ENCODE results near the gene SMTN.
"Not testable (repeated sequence)": the region's sequence is repeated elsewhere in the genome, so short reads cannot be mapped to it uniquely, and the experiment has no call there.

Gene SMTN

GRCh38 chr22:31080848-31081649 lies at the start of gene SMTN:
Gene SMTN (plus strand): TSS chr22:31081318. CDS start chr22:31083259, 1,941 bp downstream.
- peak; percentile 33 for DNase-seq

DNA sequence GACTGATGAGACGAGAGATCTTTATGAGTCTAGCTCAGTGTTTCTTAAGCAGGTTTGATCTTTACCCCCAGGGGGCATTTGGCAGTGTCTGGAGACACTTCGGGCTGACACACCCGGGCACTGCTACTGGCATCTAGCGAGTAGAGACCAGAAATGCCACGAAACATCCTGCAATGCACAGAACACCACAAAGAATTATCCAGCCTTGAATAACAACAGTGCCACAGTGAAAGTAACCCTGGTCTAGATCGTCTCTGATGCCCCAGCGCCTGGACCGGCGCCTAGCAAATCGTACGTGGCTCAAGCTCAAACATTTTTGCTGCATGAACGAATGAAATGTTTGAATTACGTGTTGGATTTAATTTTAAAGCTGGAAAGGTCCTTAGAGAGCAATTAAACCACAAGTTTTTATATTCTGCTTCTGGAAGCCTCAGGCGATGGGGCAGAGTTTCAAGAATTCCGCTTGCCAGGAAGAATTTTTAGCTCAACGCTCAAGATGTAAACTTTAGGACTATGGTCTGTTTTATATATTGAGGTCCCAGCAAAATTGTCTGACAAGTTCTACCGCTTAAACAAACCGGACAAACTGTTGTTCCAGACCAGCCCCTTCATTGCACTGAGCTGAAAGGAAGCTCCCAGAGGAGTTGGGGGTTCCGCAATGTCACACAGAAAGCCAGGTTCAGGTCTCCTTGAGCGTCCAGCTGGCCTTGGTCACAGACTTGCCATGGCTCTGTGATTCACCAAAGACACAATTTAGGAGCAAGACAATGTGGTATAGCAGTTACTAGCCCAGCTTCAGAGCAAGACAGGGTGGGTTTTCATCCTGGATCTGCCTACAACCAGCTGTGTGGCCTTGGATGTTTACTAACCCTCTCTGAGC lies 44.2 kb upstream of the SMTN start:
- no peak for DNase-seq

DNA sequence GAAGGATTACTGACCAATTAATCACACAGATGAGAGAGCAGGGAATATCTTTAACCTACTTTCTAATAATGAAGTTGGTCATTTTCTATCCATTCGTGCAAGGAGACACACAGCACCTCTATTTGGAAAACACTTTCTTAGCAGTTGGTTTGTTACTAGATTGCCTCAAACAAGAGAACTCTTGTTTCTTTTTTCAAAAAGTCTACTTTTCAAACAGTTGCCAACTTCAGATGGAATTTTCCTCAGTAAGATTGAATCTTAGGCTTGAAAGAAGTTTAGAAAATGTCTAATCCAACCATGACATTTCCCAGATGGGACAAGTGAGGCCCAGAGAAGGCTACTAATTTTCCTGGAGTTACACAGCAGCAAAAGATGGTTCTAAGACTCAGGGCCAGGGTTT lies 42.4 kb upstream of the SMTN start:
- no peak for DNase-seq

GRCh38 chr22:31039393-31039792 lies 41.7 kb upstream of the SMTN start:
- DNase-seq: no peak

DNA sequence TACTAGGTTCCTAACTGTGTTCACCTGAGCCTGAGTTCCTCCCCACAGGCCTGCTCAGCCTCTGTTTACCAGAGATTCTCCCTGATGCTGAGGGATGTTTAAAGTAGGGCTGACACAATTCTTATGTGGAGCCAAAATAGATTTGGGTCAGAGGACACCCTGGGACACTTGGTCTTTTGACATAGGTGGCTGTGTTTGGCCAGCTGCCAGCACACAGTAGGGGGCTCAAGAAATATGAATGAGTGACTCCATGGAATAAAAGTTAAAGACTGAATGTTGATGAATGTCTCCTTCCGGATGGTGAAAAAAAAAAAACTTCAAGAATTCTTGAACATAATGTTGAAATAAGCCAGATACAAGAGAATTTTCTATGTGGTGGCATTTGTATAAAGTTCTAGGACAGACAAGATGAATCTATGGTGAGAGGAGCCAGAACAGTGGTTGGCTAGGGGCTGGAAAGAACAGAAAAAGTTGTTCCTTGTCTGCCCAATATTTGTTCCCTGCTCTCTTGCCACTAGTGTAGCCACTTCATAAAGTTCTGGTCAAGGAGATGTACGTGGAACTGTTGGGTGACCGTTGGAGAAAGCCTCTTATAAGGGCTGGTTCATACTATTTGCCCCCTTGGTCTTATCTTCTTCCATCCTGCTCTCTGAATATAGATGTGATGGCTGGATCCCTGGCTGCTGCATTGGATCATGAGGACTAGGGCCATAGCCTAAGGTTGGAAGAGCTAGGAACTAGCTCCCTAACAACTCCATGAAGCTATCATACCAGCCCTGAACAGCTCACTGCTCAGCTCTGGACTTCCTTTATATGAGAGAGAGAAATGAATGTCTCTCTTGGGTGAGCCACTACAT lies 40.3 kb upstream of the SMTN start:
- DNase-seq: no peak

DNA sequence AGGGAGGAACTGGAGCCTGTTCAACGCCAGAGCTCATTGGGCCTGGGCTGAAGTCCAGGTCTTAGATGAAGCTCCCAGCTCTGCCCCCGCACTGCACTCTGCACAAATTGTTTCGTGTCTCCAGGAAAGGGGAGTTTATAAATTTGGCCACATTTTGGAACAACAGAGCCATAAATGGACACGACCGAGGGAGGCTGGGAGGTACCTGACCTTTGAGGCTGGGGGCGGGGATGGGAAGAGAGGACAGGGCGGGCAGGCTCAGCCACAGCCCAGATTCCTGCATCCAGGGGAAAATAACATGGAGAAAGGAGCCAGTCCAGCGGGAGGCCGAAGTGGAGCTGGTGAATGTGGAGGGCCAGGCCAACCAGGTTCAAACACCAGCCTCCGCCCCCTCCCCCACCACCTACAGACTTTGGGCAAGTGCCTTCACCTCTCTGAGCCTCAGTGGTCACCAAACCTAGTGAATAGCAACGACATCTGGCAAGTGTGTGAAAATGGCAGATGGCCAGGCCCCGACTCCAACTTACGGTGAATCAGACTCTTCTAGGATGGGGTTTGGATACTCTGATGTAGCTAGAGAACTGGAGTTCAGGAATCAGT lies 36.8 kb upstream of the SMTN start:
- no peak for DNase-seq

DNA sequence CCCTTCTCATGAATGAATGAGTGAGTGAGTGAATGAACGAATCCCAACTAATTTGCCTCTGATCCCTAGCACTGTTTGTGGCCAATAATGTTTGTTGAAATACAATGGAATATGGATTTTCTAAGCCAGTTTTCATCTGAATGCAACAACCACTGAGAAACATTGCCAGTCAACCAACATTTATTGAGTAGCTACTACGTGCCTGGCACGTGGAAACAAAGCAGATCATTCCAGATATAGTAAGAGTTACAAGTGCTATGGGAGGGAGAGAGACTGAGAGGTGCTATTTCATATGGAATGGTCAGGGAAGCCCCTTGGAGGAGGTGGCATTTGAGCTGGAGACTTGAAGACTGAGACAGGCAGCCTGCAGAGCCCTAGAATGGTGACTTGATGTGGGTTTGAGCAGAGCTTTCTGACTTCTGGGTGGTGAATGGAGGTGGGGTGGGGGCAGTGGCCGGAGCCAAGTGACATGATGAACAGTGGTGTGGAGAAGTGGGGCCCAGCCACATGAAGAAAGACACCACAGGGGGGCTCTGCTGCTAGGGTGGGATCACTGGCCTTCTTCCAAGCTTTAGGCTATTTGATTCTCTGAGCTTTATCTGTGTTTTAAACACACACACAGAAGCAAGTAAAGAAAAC lies 35.1 kb upstream of the SMTN start:
- DNase-seq: no peak

DNA sequence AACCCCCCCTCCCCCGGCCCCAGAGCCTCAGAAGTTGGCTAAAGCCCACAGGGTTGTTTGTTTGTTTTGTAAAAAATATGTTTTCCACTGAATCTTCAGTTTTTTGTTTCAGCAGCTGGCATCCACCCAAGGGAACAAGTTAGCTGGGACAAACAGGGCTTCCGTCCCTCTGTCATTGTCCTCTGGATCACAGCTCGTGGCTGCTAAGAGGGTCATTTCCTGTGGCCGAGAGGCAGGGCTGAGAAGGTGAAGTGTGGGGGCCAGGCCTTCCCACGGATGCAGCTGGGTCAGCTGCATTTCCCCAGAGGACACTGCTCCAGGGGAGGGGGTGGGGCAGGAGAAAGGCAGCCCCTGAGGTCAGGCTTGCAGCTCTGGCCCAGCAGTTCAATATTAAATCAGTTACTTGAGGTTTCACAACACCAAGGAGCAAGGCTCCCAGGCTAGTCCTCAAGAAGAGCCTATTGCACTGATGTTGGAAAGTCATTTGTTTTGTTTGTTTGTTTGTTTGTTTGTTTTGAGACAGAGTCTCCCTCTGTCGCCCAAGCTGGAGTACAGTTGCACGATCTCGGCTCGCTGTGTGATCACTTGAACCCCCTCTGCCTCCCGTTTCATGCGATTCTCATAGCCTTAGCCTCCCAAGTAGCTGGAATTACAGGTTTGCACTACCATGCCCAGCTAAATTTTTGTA lies 34.4 kb upstream of the SMTN start:
- no peak for DNase-seq

GRCh38 chr22:31048570-31048969 lies 32.5 kb upstream of the SMTN start:
- DNase-seq: no peak

GRCh38 chr22:31049815-31050420 lies 31.2 kb upstream of the SMTN start:
- no peak for DNase-seq

GRCh38 chr22:31055117-31055634 lies 25.9 kb upstream of the SMTN start:
- no peak for DNase-seq

- DNase-seq: peak; percentile 19
These were observed 25.4 kb upstream of the SMTN start for GRCh38 chr22:31055635-31056159.

GRCh38 chr22:31056986-31057599 lies 24.0 kb upstream of the SMTN start:
- DNase-seq: no peak

GRCh38 chr22:31059663-31060062 lies 21.5 kb upstream of the SMTN start:
- DNase-seq: not testable (repeated sequence)

GRCh38 chr22:31062566-31063230 lies 18.4 kb upstream of the SMTN start:
- DNase-seq: no peak

DNA sequence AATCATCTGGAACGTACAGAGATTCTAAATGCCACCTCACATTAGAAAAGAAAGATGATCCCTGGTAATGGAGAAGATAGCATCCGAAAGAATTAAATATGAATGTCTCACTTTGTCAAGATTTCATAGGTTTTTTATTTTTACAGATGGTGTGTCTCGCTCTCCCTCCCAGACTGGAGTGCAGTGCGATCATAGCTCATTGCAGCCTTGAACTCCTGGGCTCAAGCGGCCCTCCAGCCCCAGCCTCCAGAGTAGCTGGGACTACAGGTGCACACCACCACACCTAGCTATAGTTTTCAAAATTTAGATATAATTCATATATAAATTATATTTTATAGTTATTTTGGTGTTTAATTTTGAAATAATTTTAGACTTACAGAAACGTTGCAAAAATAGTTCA lies 16.7 kb upstream of the SMTN start:
- no peak for DNase-seq

GRCh38 chr22:31068970-31069369 lies 12.1 kb upstream of the SMTN start:
- no peak for DNase-seq

DNA sequence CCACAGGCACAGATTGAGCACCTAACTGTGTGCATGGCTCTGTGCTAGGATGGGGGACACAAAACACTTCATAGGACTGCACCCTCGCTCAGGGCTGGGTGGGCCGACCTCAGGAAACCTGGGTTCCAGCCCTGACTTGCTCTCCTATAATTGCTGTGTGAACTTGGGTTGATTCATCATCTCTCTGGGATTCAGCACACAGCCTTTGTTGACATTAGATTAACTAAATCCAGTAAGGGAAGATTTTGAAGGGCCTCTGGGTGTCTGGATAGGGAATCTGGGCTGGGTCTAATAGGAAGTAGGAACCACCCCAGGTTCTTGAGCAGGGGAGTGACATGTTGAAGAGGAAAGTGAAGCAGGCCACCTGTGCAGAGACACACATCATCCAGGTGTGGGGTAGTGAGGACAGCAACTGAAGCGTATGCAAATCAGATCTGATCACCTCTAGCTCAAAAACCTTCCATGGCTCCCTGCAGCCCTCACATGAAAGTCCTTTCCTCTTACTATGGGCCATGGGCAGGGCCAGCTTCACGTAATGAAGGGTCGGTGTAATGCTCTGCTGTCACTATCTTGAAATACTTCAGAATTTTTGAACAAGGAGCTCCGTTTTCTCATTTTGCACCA lies 11.3 kb upstream of the SMTN start:
- not testable (repeated sequence) for DNase-seq

DNA sequence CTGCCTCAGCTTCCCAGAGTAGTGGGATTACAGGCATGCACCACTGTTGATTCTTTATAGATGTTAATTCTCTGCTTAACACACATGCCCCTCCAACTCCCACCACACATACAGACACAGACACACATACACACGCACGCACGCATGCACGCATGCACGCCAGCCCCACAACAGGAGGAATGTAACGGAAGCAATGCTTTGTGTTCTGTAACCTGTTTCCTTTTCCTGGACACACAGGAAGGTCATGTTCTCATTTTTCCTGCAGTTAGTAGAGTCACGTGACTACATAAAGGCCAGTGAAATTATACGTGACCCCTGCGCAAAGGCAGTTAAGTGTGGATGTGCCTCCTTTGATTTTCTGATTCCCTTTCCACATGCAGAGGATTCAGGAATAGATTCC lies 8.0 kb upstream of the SMTN start:
- not testable (repeated sequence) for DNase-seq

Measured in NCI-H2107 (cell line).